ENCODE results near the gene SV2C.
"Not testable (repeated sequence)": the region's sequence is repeated elsewhere in the genome, so short reads cannot be mapped to it uniquely, and the experiment has no call there.

- TF ChIP-seq, protein P1, sequence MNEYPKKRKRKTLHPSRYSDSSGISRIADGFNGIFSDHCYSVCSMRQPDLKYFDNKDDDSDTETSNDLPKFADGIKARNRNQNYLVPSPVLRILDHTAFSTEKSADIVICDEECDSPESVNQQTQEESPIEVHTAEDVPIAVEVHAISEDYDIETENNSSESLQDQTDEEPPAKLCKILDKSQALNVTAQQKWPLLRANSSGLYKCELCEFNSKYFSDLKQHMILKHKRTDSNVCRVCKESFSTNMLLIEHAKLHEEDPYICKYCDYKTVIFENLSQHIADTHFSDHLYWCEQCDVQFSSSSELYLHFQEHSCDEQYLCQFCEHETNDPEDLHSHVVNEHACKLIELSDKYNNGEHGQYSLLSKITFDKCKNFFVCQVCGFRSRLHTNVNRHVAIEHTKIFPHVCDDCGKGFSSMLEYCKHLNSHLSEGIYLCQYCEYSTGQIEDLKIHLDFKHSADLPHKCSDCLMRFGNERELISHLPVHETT (tag by site-specific recombination; IDR thresholded peaks at IDR 0.05), result not testable (repeated sequence)
- not testable (repeated sequence) for TF ChIP-seq ZFP3 (tag by site-specific recombination; IDR thresholded peaks at IDR 0.05; ENCODE audit: low read depth); SETDB1 (IDR thresholded peaks at IDR 0.05; ENCODE audit: insufficient read length, low read length); ZNF596 (tag by site-specific recombination; IDR thresholded peaks at IDR 0.05); CTCF (tag by site-specific recombination; IDR thresholded peaks at IDR 0.05); ZNF792 (tag by site-specific recombination; IDR thresholded peaks at IDR 0.05)
- TF ChIP-seq, protein P2, sequence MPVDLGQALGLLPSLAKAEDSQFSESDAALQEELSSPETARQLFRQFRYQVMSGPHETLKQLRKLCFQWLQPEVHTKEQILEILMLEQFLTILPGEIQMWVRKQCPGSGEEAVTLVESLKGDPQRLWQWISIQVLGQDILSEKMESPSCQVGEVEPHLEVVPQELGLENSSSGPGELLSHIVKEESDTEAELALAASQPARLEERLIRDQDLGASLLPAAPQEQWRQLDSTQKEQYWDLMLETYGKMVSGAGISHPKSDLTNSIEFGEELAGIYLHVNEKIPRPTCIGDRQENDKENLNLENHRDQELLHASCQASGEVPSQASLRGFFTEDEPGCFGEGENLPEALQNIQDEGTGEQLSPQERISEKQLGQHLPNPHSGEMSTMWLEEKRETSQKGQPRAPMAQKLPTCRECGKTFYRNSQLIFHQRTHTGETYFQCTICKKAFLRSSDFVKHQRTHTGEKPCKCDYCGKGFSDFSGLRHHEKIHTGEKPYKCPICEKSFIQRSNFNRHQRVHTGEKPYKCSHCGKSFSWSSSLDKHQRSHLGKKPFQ (tag by site-specific recombination; IDR thresholded peaks at IDR 0.05), result not testable (repeated sequence)
- TF ChIP-seq, protein P3, sequence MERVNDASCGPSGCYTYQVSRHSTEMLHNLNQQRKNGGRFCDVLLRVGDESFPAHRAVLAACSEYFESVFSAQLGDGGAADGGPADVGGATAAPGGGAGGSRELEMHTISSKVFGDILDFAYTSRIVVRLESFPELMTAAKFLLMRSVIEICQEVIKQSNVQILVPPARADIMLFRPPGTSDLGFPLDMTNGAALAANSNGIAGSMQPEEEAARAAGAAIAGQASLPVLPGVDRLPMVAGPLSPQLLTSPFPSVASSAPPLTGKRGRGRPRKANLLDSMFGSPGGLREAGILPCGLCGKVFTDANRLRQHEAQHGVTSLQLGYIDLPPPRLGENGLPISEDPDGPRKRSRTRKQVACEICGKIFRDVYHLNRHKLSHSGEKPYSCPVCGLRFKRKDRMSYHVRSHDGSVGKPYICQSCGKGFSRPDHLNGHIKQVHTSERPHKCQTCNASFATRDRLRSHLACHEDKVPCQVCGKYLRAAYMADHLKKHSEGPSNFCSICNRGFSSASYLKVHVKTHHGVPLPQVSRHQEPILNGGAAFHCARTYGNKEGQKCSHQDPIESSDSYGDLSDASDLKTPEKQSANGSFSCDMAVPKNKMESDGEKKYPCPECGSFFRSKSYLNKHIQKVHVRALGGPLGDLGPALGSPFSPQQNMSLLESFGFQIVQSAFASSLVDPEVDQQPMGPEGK (tag by site-specific recombination; IDR thresholded peaks at IDR 0.05), result not testable (repeated sequence)
- TF ChIP-seq, protein P4, sequence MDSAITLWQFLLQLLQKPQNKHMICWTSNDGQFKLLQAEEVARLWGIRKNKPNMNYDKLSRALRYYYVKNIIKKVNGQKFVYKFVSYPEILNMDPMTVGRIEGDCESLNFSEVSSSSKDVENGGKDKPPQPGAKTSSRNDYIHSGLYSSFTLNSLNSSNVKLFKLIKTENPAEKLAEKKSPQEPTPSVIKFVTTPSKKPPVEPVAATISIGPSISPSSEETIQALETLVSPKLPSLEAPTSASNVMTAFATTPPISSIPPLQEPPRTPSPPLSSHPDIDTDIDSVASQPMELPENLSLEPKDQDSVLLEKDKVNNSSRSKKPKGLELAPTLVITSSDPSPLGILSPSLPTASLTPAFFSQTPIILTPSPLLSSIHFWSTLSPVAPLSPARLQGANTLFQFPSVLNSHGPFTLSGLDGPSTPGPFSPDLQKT (IDR thresholded peaks at IDR 0.05; ENCODE audit: borderline replicate concordance, low read depth, low read length), result not testable (repeated sequence)
- TF ChIP-seq, protein P5, sequence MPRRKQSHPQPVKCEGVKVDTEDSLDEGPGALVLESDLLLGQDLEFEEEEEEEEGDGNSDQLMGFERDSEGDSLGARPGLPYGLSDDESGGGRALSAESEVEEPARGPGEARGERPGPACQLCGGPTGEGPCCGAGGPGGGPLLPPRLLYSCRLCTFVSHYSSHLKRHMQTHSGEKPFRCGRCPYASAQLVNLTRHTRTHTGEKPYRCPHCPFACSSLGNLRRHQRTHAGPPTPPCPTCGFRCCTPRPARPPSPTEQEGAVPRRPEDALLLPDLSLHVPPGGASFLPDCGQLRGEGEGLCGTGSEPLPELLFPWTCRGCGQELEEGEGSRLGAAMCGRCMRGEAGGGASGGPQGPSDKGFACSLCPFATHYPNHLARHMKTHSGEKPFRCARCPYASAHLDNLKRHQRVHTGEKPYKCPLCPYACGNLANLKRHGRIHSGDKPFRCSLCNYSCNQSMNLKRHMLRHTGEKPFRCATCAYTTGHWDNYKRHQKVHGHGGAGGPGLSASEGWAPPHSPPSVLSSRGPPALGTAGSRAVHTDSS (tag by site-specific recombination; IDR thresholded peaks at IDR 0.05), result not testable (repeated sequence)
Measured at GRCh38 chr5:76336253-76336809, 253.1 kb downstream of the SV2C start.

Measured in HEK293 (cell line).